Esophagus muscularis mucosa (tissue), 4 donors: ENCODE data around the gene GFER. TPM values are rescaled to one million over a fixed set of nuclear protein-coding genes. Genes with fewer than 3 reads are reported as not detected.

Source experiments
- DNase-seq: peaks from one replicate; pipeline ENCODE4 v3.0.0-alpha.2; 2017; ENCODE audit errors: extremely low spot score
- H3K27ac ChIP-seq, 4 donors: fragments of 200-600 bp; sonication (generic); replicated peaks in 1 of 4; 1 replicate in 3 of 4; 2 replicates in 1 of 4; pipeline ENCODE4 v1.5.1; 2016 to 2019; ENCODE audit warnings: mild to moderate bottlenecking in 1 of 4
- H3K27me3 ChIP-seq, 4 donors: fragments of 200-600 bp; sonication (generic); one replicate each; pipeline versions ENCODE4 v1.5.1 to v1.6.0; 2016 to 2019
- H3K36me3 ChIP-seq, 4 donors: fragments of 200-600 bp; sonication (generic); one replicate each; pipeline ENCODE4 v1.5.1; 2016 to 2019
- H3K4me1 ChIP-seq, 4 donors: fragments of 200-600 bp; sonication (generic); one replicate each; pipeline ENCODE4 v1.5.1; 2016 to 2019
- H3K4me3 ChIP-seq, 4 donors: fragments of 200-600 bp; sonication (generic); 1 replicate in 2 of 4; 2 replicates in 2 of 4; pipeline ENCODE4 v1.5.1; 2016 to 2019; ENCODE audit warnings: mild to moderate bottlenecking in 4 of 4, moderate library complexity in 1 of 4
- H3K9me3 ChIP-seq, 4 donors: fragments of 200-600 bp; sonication (generic); 1 replicate in 3 of 4; 2 replicates in 1 of 4; pipeline ENCODE4 v1.5.1; 2016 to 2019
- CTCF ChIP-seq, 3 experiments: fragments of 200-600 bp in 2 of 3; fragments of 450-650 bp in 1 of 3; sonication (generic) in 2 of 3; IDR thresholded peaks; one replicate each; pipeline ENCODE4 v1.5.1; 2017 to 2019; ENCODE audit warnings: antibody characterized with exemption in 3 of 3, mild to moderate bottlenecking in 2 of 3, moderate library complexity in 1 of 3
- EP300 ChIP-seq: sonication (generic); formaldehyde crosslinking; IDR thresholded peaks from one replicate; pipeline ENCODE4 v1.6.1; 2017; ENCODE audit warnings: antibody characterized with exemption
- POLR2A ChIP-seq: fragments of 450-650 bp; IDR thresholded peaks from one replicate; pipeline ENCODE4 v1.6.1; 2017; ENCODE audit warnings: antibody characterized with exemption, moderate library complexity, mild to moderate bottlenecking, low read depth
- POLR2AphosphoS5 ChIP-seq, 2 donors: sonication (generic); formaldehyde crosslinking; IDR thresholded peaks; one replicate each; pipeline ENCODE4 v1.6.1; 2017; ENCODE audit warnings: antibody characterized with exemption in 2 of 2
- WGBS: methylation state at CpG from one replicate; pipeline ENCODE4 v1.1.5; 2018; 5-methylcytosine and 5-hydroxymethylcytosine counted together
- intact Hi-C: fragments of 100-400 bp; cut with DNase I; formaldehyde crosslinking; loops from one replicate; pipeline ENCODE4 v1.15.1; 2023
- total RNA-seq, 4 donors: library from RNA; depleted of rRNA; stranded (reverse); fragments of >200 nt; gene quantifications; one replicate each; pipeline versions ENCODE4 v1.1.0 to v1.2.1, GENCODE V29; 2016

GFER gene
- total RNA-seq, 4 donors from 2014 or later, result 14.1 to 38.5 (median 23.7) TPM

DNA sequence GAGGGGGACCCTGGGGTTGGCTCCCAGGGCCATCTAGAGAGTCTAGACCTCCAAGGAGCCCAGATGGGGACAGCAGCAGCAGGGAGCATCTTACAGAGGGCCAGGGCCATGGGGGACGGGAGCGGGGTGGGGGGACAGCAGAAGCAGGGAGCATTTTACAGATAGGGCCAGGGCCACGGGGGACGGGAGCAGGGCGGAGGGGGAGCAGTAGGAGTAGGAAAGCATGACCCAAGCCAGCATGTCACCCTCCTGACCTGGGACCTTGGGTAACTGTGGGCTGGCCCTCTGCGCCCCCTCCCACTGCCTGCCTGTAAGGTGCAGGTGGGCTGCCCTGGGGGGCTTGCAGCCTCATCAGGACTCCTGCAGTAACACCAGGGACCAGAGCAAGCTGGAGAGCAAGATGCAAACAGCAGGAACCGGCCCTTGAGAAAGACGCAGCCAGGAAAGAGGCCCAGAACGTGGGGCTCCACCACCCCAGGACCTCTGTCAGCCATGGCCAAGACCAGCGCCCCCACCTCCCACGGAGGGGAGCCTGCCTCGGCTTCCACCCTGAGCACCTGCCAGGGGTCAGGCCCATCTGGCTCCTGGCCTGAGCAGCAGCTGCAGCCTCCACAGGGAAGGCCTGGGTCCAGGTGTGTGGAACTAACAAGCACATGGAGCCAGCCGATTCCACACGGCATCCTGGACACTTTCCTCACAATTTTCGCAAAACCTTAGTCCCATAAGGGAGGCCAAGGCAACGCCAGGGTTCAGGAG is 23.3 kb downstream of the GFER start:
- H3K27ac ChIP-seq, result peak overlapping the region in 2 of 4 donors; percentile 89 to 96
- no peak for DNase-seq
- WGBS, result 73% methylated on average over 14 of the region's 16 CpGs
- no peaks in the 10 kb centered on the region for H3K27me3 ChIP-seq
- peaks cover 12 to 22% (median 18%) of the 10 kb centered on the region in 4 donors for H3K36me3 ChIP-seq
- no peak for TF ChIP-seq EP300
- TF ChIP-seq CTCF (IDR thresholded peaks at IDR 0.05), result no peak
- no peak for TF ChIP-seq POLR2A
- TF ChIP-seq POLR2AphosphoS5 (IDR thresholded peaks at IDR 0.05), result no peak
- no peaks in the 10 kb centered on the region for H3K9me3 ChIP-seq
- intact Hi-C loops, result no loop called here
- peak overlapping the region; percentile 70 to 95 (median 81) for H3K4me3 ChIP-seq
- H3K4me1 ChIP-seq, result peaks cover 61 to 70% (median 67%) of the 10 kb centered on the region in 4 donors

DNA sequence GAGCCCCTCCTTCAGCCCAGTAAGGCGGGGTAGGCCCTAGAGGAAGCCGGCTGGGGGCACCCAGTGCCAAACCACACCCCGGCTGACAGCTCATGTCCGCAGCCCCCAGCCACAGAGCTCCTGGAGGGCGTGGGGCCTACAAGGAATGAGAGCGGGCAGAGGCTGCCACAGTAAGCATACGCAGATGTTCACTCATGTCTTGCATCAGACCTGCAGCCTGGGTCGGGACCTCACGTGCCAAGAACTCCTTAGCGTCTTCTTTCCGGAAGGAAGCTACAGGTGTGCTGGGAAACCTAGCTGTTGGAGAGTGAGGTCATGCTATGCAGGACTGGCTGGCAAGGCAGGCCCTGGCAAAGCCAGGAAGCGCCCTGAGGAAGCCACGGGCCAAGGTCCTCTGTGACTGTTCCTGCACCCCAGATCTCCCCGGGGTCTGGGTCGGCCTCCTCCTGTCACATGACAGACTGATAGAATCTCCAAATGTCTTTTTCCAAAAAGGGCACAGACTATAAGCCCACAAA is 24.1 kb downstream of the GFER start:
- intact Hi-C loops, result no loop called here
- Histone ChIP-seq H3K4me1 (peaks cover 61 to 70% (median 67%) of the 10 kb centered on the region in 4 donors), H3K36me3 (peaks cover 4 to 14% (median 10%) of the 10 kb centered on the region in 4 donors), H3K27me3 (no peaks in the 10 kb centered on the region), H3K27ac (peak overlapping the region; percentile 89 to 97 (median 94)), H3K9me3 (no peaks in the 10 kb centered on the region), H3K4me3 (peak overlapping the region; percentile 70 to 95 (median 81))
- no peak for DNase-seq
- TF ChIP-seq CTCF (IDR thresholded peaks at IDR 0.05) (no peak), POLR2AphosphoS5 (IDR thresholded peaks at IDR 0.05) (no peak), EP300 (no peak), POLR2A (no peak)
- WGBS, result 64% methylated on average over 15 of the region's 15 CpGs

GRCh38 chr16:2008631-2009163 is 24.7 kb downstream of the GFER start:
- peak overlapping the region; percentile 89 to 97 (median 94) for H3K27ac ChIP-seq
- 4% methylated on average over 20 of the region's 23 CpGs for WGBS
- no peaks in the 10 kb centered on the region for H3K9me3 ChIP-seq
- peak overlapping the region; percentile 70 to 95 (median 81) for H3K4me3 ChIP-seq
- peaks cover 0 to 8% (median 5%) of the 10 kb centered on the region in 4 donors for H3K36me3 ChIP-seq
- no peak for DNase-seq
- peaks cover 58 to 64% (median 63%) of the 10 kb centered on the region in 4 donors for H3K4me1 ChIP-seq
- intact Hi-C loops, result no loop called here
- no peak for TF ChIP-seq POLR2AphosphoS5 (IDR thresholded peaks at IDR 0.05)
- no peak for TF ChIP-seq CTCF (IDR thresholded peaks at IDR 0.05)
- TF ChIP-seq POLR2A, result peak; percentile 11
- TF ChIP-seq EP300, result no peak
- H3K27me3 ChIP-seq, result no peaks in the 10 kb centered on the region

GRCh38 chr16:2009164-2009711 is 25.2 kb downstream of the GFER start:
- H3K27ac ChIP-seq, result peak overlapping the region; percentile 89 to 97 (median 94)
- DNase-seq, result no peak
- no peaks in the 10 kb centered on the region for H3K9me3 ChIP-seq
- H3K36me3 ChIP-seq, result peaks cover 0 to 8% (median 5%) of the 10 kb centered on the region in 4 donors
- intact Hi-C loops, result no loop called here
- TF ChIP-seq POLR2AphosphoS5 (IDR thresholded peaks at IDR 0.05) (no peak), EP300 (no peak), CTCF (IDR thresholded peaks at IDR 0.05) (no peak), POLR2A (no peak)
- H3K4me3 ChIP-seq, result peak overlapping the region; percentile 70 to 95 (median 81)
- H3K27me3 ChIP-seq, result no peaks in the 10 kb centered on the region
- WGBS, result 0% methylated on average over 2 of the region's 55 CpGs
- H3K4me1 ChIP-seq, result peaks cover 52 to 59% (median 57%) of the 10 kb centered on the region in 4 donors
